Brain microvascular endothelial cell (primary cell): ENCODE measurements around the gene ATF2.

Source experiments
- DNase-seq: peaks from one replicate; pipeline ENCODE4 v3.0.0-alpha.2; 2020
- H3K27ac ChIP-seq: fragments of 250-450 bp; sonication (Bioruptor Pico); 2 replicates; pipeline ENCODE4 v1.5.1; 2020; ENCODE audit warnings: mild to moderate bottlenecking, moderate library complexity
- H3K27me3 ChIP-seq: fragments of 250-450 bp; sonication (Bioruptor Pico); replicated peaks from 2 replicates; pipeline ENCODE4 v1.5.1; 2020; ENCODE audit warnings: mild to moderate bottlenecking
- H3K36me3 ChIP-seq: fragments of 250-450 bp; sonication (Bioruptor Pico); replicated peaks from 2 replicates; pipeline ENCODE4 v1.5.1; 2020; ENCODE audit warnings: mild to moderate bottlenecking
- H3K4me3 ChIP-seq: 2 replicates; pipeline ENCODE4 v1.5.1; 2011; ENCODE audit warnings: low read depth, mild to moderate bottlenecking, control low read depth, low read length, moderate library complexity
- in situ Hi-C: cut with HindIII; loops from 2 replicates; pipeline ENCODE4 v1.10.0; 2017; ENCODE audit warnings: low sequenced_read_pairs, low pct_ligation_motif_present
- TF ChIP-seq, protein P1 (sequence below): IDR thresholded peaks from 2 replicates; pipeline ENCODE4 v1.5.1; 2011; ENCODE audit warnings: low read depth, mild to moderate bottlenecking, moderate library complexity, low read length, control low read depth, inconsistent platforms; ENCODE audit errors: missing control alignments

The ATF2 gene

DNA sequence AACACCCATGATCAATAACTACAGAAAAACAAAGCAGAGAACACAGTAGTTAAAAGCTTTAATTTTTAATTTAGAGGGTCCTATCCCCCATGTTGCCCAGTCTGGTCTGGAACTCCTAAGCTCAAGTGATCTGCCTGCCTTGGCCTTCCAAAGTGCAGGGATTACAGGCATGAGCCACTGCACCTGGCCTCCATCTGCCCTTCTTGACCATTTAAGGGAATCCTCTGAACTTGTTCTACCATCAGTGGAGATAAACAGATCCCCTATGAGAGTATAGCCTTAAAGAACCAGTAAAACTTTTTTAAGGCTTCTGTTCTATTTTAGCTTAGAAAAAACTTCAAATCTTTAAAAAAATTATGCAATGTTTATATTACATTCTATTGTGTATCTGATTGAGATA, 27.0 kb upstream of the ATF2 start:
- in situ Hi-C loops: no loop called here
- no peak overlapping the region for H3K4me3 ChIP-seq
- peaks cover 2% of the 10 kb centered on the region for H3K27me3 ChIP-seq
- TF ChIP-seq, protein P1, sequence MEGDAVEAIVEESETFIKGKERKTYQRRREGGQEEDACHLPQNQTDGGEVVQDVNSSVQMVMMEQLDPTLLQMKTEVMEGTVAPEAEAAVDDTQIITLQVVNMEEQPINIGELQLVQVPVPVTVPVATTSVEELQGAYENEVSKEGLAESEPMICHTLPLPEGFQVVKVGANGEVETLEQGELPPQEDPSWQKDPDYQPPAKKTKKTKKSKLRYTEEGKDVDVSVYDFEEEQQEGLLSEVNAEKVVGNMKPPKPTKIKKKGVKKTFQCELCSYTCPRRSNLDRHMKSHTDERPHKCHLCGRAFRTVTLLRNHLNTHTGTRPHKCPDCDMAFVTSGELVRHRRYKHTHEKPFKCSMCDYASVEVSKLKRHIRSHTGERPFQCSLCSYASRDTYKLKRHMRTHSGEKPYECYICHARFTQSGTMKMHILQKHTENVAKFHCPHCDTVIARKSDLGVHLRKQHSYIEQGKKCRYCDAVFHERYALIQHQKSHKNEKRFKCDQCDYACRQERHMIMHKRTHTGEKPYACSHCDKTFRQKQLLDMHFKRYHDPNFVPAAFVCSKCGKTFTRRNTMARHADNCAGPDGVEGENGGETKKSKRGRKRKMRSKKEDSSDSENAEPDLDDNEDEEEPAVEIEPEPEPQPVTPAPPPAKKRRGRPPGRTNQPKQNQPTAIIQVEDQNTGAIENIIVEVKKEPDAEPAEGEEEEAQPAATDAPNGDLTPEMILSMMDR: no peak
- no peak overlapping the region for H3K27ac ChIP-seq
- DNase-seq: no peak
- no peaks in the 10 kb centered on the region for H3K36me3 ChIP-seq

- in situ Hi-C loops: no loop called here
- no peaks in the 10 kb centered on the region for H3K27me3 ChIP-seq
- DNase-seq: no peak
- TF ChIP-seq, protein P1: no peak
- no peaks in the 10 kb centered on the region for H3K36me3 ChIP-seq
- no peak overlapping the region for H3K27ac ChIP-seq
- H3K4me3 ChIP-seq: no peak overlapping the region
Measured at GRCh38 chr2:175188761-175189160, 20.8 kb upstream of the ATF2 start.

GRCh38 chr2:175187378-175187777, 19.4 kb upstream of the ATF2 start:
- in situ Hi-C loops: no loop called here
- no peak for DNase-seq
- TF ChIP-seq, protein P1: peak; percentile 58
- no peaks in the 10 kb centered on the region for H3K36me3 ChIP-seq
- no peak overlapping the region for H3K27ac ChIP-seq
- H3K4me3 ChIP-seq: no peak overlapping the region
- H3K27me3 ChIP-seq: no peaks in the 10 kb centered on the region

DNA sequence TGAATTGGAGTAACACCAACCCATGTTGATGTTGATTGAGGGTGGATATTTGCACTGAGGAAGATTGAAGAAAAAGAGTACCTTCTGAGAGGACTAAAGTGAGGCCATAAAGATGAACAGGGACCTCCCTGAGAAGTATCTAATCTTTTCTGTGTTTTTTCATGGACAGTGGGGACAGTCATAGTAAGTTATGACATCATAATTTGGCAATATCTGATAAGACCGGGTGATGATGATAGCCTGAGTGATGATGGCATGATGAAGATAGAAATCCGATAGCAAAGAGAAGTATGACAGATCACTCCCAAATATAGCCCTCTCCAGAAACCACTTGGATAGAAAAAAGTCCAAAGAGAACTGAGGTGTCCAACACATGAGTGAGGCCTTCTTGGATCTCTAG, 15.7 kb upstream of the ATF2 start:
- Histone ChIP-seq H3K4me3 (no peak overlapping the region), H3K36me3 (peaks cover 13% of the 10 kb centered on the region), H3K27ac (no peak overlapping the region), H3K27me3 (no peaks in the 10 kb centered on the region)
- no peak for DNase-seq
- TF ChIP-seq, protein P1: no peak
- in situ Hi-C loops: no loop called here

- no peak for DNase-seq
- H3K36me3 ChIP-seq: peaks cover 30% of the 10 kb centered on the region
- H3K27me3 ChIP-seq: no peaks in the 10 kb centered on the region
- H3K4me3 ChIP-seq: peak overlapping the region; percentile 94
- TF ChIP-seq, protein P1: no peak
- peak overlapping the region; percentile 57 for H3K27ac ChIP-seq
- in situ Hi-C loops: no loop called here
Measured at GRCh38 chr2:175181877-175182308, 13.9 kb upstream of the ATF2 start.
